HG03378 (cell line): Measurements from ENCODE around the gene ZDHHC19.
"Not testable (repeated sequence)": the region's sequence is repeated elsewhere in the genome, so short reads cannot be mapped to it uniquely, and the experiment has no call there.

Source experiments
- ATAC-seq: cut with Tn5 transposase; IDR thresholded peaks from one replicate; pipeline ENCODE4 v1.9.1; 2021; ENCODE audit warnings: mild to moderate bottlenecking, moderate library complexity; ENCODE audit not compliant: unreplicated experiment

The ZDHHC19 gene

DNA sequence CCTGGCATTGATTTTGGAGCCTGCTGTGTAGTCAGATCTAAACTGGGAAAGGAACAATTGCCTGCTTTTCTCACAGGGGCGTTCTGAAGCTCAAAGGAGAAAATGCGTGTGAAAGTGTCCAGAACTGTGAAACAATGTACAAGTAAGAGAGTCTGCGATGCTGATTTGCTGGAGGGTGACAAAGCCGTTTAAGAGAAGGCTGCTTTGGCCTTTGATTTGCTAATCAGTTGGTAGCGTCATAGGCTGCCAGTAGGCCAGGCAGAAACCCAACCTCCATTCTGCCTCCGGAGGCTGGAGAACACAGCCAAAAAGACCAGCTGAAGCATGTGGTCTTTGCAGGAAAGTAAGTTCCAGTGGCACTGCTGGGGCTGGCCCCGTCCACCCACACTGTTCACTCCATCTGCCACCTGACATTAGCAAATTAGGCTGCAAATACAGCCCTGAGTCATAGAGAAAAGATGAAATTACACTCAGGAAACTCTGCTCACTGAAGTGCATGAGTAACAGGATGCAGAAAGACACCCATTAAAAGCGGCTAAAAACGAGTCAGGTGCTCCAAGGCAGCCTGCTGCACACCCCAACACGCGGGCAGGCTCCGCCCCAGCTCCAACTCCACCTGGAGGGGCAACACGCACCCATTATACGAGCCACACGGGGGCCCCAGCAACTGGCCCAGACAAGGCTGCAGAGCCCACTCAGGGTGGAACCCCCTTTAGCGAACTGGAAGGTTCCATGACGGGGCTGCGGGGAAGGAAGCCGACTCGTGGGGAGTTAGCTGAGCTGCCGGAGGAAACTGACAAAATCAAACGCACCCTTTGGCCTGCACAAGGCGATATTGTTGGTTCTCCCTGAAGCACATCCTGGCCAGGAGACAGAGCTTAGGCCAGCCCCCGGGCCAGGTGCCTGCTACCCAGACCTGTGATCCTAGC lies 31.6 kb downstream of the ZDHHC19 start:
- ATAC-seq = peak; percentile 88

DNA sequence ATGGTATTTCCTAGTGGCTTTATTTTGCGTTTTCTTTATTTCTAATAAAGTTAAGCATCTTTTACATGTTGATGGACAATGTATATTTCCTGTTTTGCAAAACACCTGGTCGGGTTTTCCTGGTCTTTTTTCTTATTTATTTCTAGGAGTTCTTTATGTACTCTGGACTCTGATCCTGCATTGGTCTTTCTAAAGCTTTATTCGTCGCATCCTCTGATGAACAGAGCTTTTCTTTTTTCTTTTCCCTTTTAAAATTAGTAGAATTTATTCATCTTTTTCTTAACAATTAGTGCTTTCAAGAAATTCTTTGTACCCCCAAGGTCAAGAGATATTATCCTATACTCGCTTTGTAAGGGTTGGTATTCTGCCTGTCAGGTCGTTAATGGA lies 32.2 kb downstream of the ZDHHC19 start:
- ATAC-seq = no peak

DNA sequence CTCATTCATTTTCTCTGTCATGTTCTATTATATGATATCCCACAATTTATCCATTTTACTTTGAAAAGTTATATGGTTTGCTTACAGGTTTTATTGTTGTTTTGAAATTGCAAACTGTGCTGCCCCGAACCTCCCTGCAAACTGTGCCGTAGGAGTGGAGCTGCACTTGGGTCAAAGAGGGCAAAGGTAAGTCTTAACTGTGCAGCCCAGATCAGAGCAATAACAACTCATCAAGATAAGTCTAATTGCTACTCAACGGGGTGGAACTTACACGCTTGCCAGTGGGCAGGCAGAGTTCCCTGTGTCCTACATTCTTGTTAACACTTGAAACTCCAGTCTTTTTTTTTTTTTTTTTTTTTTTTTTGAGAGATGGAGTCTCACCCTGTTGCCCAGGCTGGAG lies 33.2 kb downstream of the ZDHHC19 start:
- no peak for ATAC-seq

DNA sequence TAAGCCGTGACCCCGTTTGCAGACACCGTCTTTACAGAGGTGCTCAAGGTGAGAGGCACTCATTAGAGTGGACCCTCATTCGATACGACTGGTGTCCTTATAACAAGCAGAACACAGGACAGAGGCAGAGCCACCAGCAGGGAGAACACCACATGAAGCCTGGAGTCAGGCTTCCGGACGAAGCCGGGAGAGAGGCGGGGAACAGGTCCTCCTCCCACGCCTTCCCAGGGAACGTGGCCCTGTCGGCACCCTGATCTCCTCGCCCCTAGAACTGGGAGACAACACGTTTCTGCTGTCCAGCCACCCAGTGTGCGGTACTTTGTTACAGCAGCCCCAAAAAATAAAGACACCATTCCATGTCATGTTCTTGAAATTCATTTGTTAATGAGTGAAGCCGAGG lies 33.6 kb downstream of the ZDHHC19 start:
- no peak for ATAC-seq

- ATAC-seq = no peak
These were observed 35.5 kb downstream of the ZDHHC19 start for GRCh38 chr3:196175722-196176121.

DNA sequence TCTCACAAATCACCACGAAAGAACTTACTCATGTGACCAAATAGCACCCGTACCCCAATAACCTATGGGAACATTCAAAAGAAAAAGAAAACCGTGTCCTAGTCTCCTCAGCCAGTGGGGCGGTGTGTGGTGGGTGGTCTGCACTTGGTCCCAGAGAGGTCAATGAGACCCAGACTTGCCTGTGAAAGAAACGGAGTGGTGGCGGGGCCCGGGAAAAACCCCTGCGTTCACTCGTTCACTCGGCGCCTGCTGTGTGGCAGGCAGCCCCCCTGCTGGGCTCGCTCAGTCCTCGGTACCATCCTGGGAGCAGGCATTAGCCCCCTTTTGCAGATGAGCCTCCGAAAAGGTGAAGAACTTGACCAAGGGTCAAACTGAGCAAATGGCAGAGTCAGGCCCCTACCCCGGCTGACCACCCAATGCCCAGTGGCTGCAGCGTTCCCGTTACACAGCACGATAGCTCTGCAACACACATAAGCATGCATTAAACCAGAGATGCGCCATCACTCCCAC lies 36.0 kb downstream of the ZDHHC19 start:
- no peak for ATAC-seq

- ATAC-seq = no peak
These were observed 36.5 kb downstream of the ZDHHC19 start for GRCh38 chr3:196174652-196175051.

GRCh38 chr3:196170296-196170695 lies 40.9 kb downstream of the ZDHHC19 start:
- ATAC-seq = not testable (repeated sequence)

DNA sequence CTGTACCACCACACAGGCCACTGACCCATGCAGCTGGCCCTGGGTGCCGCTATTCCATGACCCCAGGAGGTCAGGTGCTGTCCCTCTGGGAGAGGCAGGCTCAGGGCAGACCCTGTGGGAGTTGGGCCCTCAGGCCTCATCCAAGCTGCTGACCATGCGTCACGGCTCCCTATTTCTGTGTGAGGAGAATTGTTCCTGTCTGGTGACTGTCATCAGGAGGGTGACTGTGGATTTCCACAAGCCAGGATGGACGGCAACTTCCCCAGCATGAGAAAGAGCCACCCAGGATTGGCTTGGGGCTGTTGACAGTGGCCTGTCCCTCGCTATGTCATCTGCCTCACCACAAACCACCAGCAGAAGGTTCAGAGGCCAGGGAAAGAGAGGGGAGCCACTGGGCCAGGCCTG lies 41.4 kb downstream of the ZDHHC19 start:
- ATAC-seq = no peak

- ATAC-seq = no peak
These were observed 42.3 kb downstream of the ZDHHC19 start for GRCh38 chr3:196168808-196169391.

DNA sequence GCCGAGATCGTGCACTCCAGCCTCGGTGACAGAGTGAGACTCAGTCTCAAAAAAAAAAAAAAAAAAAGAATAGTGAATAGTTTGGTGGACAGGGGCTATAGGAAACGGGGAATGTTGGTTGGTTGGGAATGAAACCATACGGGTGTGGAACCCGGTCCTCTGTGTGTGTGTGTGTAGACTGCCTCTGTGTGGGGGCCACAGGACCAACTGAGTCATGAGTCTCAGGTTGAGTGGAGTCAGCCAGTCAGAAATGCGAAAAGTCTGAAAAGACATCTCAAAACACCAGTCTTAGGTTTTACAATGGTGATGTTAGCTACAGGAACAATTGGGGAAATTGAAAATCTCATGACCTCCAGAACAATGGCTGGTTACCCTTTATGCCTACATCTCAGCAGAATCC lies 44.5 kb downstream of the ZDHHC19 start:
- ATAC-seq = no peak

- ATAC-seq = no peak
These were observed 45.4 kb downstream of the ZDHHC19 start for GRCh38 chr3:196165850-196166249.

- not testable (repeated sequence) for ATAC-seq
These were observed 46.1 kb downstream of the ZDHHC19 start for GRCh38 chr3:196165006-196165575.

GRCh38 chr3:196164576-196164975 lies 46.6 kb downstream of the ZDHHC19 start:
- no peak for ATAC-seq

- ATAC-seq = no peak
These were observed 47.3 kb downstream of the ZDHHC19 start for GRCh38 chr3:196163666-196164493.

GRCh38 chr3:196163212-196163611 lies 48.0 kb downstream of the ZDHHC19 start:
- ATAC-seq = no peak

GRCh38 chr3:196162679-196163078 lies 48.5 kb downstream of the ZDHHC19 start:
- no peak for ATAC-seq

- peak; percentile 81 for ATAC-seq
These were observed 51.0 kb downstream of the ZDHHC19 start for GRCh38 chr3:196159952-196160804.

- ATAC-seq = no peak
These were observed 51.7 kb downstream of the ZDHHC19 start for GRCh38 chr3:196159526-196159925.

DNA sequence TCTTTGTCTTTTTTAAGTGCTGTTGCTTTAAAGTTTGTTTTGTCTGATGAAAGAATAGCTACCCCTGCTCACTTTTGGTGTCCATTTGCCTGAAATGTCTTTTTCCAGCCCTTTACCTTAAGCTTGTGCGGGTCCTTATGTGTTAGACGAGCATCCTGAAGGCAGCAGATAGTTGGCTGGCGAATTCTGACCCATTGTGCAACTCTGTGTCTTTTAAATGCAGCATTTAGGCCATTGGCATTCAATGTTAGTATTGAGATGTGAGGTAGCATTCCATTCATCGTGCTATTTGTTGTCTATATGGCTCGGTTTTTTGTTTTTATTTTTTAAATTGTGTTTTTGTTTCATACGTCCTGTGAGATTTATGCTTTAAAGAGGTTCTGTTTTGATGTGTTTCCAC lies 55.0 kb downstream of the ZDHHC19 start:
- ATAC-seq = no peak
